ENCODE measurements around the gene DOHH.

DOHH gene

GRCh38 chr19:3467437-3468198, 32.9 kb downstream of the DOHH start:
- Histone ChIP-seq H3K27ac (no peak overlapping the region), H3K4me3 (ENCODE audit: low read depth, low read length) (no peak overlapping the region), H3K9me3 (ENCODE audit: severe bottlenecking) (no peaks in the 10 kb centered on the region), H3K27me3 (ENCODE audit: insufficient read depth, low read depth, severe bottlenecking) (peaks cover 10% of the 10 kb centered on the region), H3K36me3 (no peaks in the 10 kb centered on the region; the same call in 1 of the 2 replicates)
- no peak for TF ChIP-seq CTCF (IDR thresholded peaks at IDR 0.05; ENCODE audit: low read depth, low read length)
- no peak for DNase-seq

- H3K27me3 ChIP-seq (ENCODE audit: insufficient read depth, low read depth, severe bottlenecking): peaks cover 10% of the 10 kb centered on the region
- TF ChIP-seq CTCF (IDR thresholded peaks at IDR 0.05; ENCODE audit: low read depth, low read length): no peak
Observed at GRCh38 chr19:3466635-3467034, 33.8 kb downstream of the DOHH start.

GRCh38 chr19:3465552-3465951, 34.9 kb downstream of the DOHH start:
- Histone ChIP-seq H3K4me3 (ENCODE audit: low read depth, low read length) (no peak overlapping the region), H3K27me3 (ENCODE audit: insufficient read depth, low read depth, severe bottlenecking) (peaks cover 7% of the 10 kb centered on the region), H3K9me3 (ENCODE audit: severe bottlenecking) (no peaks in the 10 kb centered on the region), H3K36me3 (peaks cover under 1% of the 10 kb centered on the region), H3K27ac (no peak overlapping the region)
- no peak for TF ChIP-seq CTCF (IDR thresholded peaks at IDR 0.05; ENCODE audit: low read depth, low read length)
- no peak for DNase-seq

More at GRCh38 chr19:3466635-3467034, 33.8 kb downstream of the DOHH start:
- DNase-seq: no peak
- Histone ChIP-seq H3K36me3 (no peaks in the 10 kb centered on the region; the same call in none of the 2 replicates), H3K4me3 (ENCODE audit: low read depth, low read length) (no peak overlapping the region), H3K27ac (no peak overlapping the region), H3K9me3 (ENCODE audit: severe bottlenecking) (no peaks in the 10 kb centered on the region)

GRCh38 chr19:3464587-3465235, 35.8 kb downstream of the DOHH start:
- no peak for TF ChIP-seq CTCF (IDR thresholded peaks at IDR 0.05; ENCODE audit: low read depth, low read length)
- H3K36me3 ChIP-seq: peaks cover 7% of the 10 kb centered on the region
- DNase-seq: no peak
- H3K4me3 ChIP-seq (ENCODE audit: low read depth, low read length): no peak overlapping the region
- H3K27ac ChIP-seq: no peak overlapping the region
- no peaks in the 10 kb centered on the region for H3K9me3 ChIP-seq (ENCODE audit: severe bottlenecking)
- no peaks in the 10 kb centered on the region for H3K27me3 ChIP-seq (ENCODE audit: insufficient read depth, low read depth, severe bottlenecking)

GRCh38 chr19:3463714-3464586, 36.5 kb downstream of the DOHH start:
- H3K27me3 ChIP-seq (ENCODE audit: insufficient read depth, low read depth, severe bottlenecking): no peaks in the 10 kb centered on the region
- no peak for TF ChIP-seq CTCF (IDR thresholded peaks at IDR 0.05; ENCODE audit: low read depth, low read length)
- no peak for DNase-seq
- peaks cover 7% of the 10 kb centered on the region for H3K36me3 ChIP-seq
- no peak overlapping the region for H3K27ac ChIP-seq
- H3K9me3 ChIP-seq (ENCODE audit: severe bottlenecking): no peaks in the 10 kb centered on the region
- H3K4me3 ChIP-seq (ENCODE audit: low read depth, low read length): no peak overlapping the region
